Psoas muscle (tissue), 8 donors: ENCODE data around the gene L3MBTL1. TPM values are rescaled to one million over a fixed set of nuclear protein-coding genes. Genes with fewer than 3 reads are reported as not detected.
A peak's percentile ranks its signal among the peaks of the same experiment; 100 is the strongest.

Source experiments
- ATAC-seq, 4 donors: fragments of 200-7000 bp; cut with Tn5 transposase; one replicate each; pipeline ENCODE4 v1.9.1; 2020; ENCODE audit warnings: moderate library complexity in 3 of 4, mild to moderate bottlenecking in 2 of 4
- DNase-seq, 2 donors: peaks; one replicate each; pipeline ENCODE4 v3.0.0-alpha.2; 2020
- H3K27ac ChIP-seq: fragments of 200-600 bp; one replicate; pipeline ENCODE4 v1.8.0; 2022
- H3K27me3 ChIP-seq, 3 donors: fragments of 200-600 bp in 1 of 3; one replicate each; pipeline versions ENCODE4 v1.6.1 to v1.8.0; 2013 to 2022; ENCODE audit warnings: low read length in 2 of 3, mild to moderate bottlenecking in 2 of 3, moderate library complexity in 1 of 3; ENCODE audit not compliant: insufficient read depth in 3 of 3
- H3K36me3 ChIP-seq, 2 donors: fragments of 200-600 bp in 1 of 2; one replicate each; pipeline versions ENCODE4 v1.6.1 to v1.8.0; 2013 to 2022; ENCODE audit warnings: low read depth in 1 of 2, mild to moderate bottlenecking in 1 of 2, moderate library complexity in 1 of 2; ENCODE audit not compliant: insufficient read depth in 1 of 2
- H3K4me1 ChIP-seq: fragments of 200-600 bp; one replicate; pipeline ENCODE4 v1.8.0; 2022
- H3K4me3 ChIP-seq: fragments of 200-600 bp; one replicate; pipeline ENCODE4 v1.8.0; 2022; ENCODE audit warnings: mild to moderate bottlenecking
- H3K9me3 ChIP-seq: fragments of 200-600 bp; one replicate; pipeline ENCODE4 v1.8.0; 2022
- WGBS, 3 donors: extraction: QIAGEN DNeasy Blood & Tissue Kit; methylation state at CpG; one replicate each; pipeline versions ENCODE4 v1.1.6 to v1.1.7; 2013; 5-methylcytosine and 5-hydroxymethylcytosine counted together
- intact Hi-C, 2 donors: fragments of 100-400 bp; cut with DNase I; formaldehyde crosslinking; loops; one replicate each; pipeline versions ENCODE4 v1.11.0 to v1.14.2; 2022
- polyA plus RNA-seq, 3 donors: library from polyadenylated mRNA; stranded (reverse); fragments of 200-250 nt; gene quantifications; one replicate each; pipeline ENCODE4 v1.2.3, GENCODE V29; 2013
- total RNA-seq, 4 donors: library from RNA; stranded (reverse); fragmentation: NEBNext Ultra II Directional in 2 of 4; extraction: Animal tissue kit (Norgen Biotek cat#: 25700) in 2 of 4; gene quantifications; one replicate each; pipeline versions ENCODE4 v1.2.1 to v1.2.4, GENCODE V29; 2021 to 2023
- TF ChIP-seq, protein P1 (sequence below): fragments of 200-600 bp; IDR thresholded peaks from one replicate; pipeline ENCODE4 v1.8.0; 2022; ENCODE audit warnings: antibody characterized with exemption
- donor health status: healthy with polysubstance abuse.
- donor health status: DM: no; HTN: no; CAD: no; lungs with moderate emphysema.
- donor health status: Bipolar disorder and iron deficiency.
- donor health status: healthy.
- donor health status: DM: yes; HTN: yes; CAD: no.
- donor health status: DM: no; HTN: no; CAD: no.
- donor health status: DM: no; HTN: no; CAD: no.
- donor health status: DM: yes; HTN: yes; CAD: no.

The L3MBTL1 gene
- total and polyA plus RNA-seq, 7 donors, result 0.82 to 4.3 (median 3.2) TPM

DNA sequence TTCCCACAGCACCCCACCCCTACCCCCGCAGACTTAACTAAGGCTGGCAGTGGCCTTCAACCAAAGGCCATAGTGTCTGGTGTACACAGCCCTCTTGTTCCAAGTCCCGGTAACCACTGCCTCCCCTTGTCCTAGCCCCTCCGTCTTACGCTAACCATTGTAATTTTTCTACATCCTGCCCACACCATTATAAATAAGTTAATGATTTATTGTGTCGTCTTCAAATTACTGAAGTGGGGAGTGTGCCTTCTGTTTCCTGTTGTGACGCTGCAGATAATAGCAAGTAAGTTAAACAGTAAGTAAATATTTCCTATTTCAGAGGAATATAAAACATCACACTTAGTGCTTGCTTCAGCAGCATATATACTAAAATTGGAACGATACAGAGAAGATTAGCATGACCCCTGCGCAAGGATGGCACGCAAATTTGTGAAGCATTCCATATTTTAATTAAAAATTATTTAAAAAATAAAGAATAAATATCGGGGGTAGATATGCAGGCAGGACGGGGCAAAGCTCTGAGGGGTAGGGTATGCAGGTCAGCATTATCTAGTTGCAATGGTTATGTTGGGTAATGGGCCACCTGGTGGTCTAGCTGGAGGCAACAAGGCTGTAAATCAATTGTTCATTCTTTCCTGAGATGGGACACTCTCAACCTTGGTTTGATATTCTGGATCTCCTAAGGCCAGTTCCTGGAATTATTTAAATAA, 34.7 kb upstream of the L3MBTL1 start:
- no peaks in the 10 kb centered on the region for H3K9me3 ChIP-seq
- H3K27me3 ChIP-seq, result no peaks in the 10 kb centered on the region
- no peak overlapping the region for H3K27ac ChIP-seq
- DNase-seq (no peak), ATAC-seq (no peak)
- TF ChIP-seq, protein P1, sequence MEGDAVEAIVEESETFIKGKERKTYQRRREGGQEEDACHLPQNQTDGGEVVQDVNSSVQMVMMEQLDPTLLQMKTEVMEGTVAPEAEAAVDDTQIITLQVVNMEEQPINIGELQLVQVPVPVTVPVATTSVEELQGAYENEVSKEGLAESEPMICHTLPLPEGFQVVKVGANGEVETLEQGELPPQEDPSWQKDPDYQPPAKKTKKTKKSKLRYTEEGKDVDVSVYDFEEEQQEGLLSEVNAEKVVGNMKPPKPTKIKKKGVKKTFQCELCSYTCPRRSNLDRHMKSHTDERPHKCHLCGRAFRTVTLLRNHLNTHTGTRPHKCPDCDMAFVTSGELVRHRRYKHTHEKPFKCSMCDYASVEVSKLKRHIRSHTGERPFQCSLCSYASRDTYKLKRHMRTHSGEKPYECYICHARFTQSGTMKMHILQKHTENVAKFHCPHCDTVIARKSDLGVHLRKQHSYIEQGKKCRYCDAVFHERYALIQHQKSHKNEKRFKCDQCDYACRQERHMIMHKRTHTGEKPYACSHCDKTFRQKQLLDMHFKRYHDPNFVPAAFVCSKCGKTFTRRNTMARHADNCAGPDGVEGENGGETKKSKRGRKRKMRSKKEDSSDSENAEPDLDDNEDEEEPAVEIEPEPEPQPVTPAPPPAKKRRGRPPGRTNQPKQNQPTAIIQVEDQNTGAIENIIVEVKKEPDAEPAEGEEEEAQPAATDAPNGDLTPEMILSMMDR, result no peak
- WGBS, 3 donors, result 81 to 82% (median 81%) methylated on average over 11 of the region's 11 CpGs
- intact Hi-C loops, result no loop called here
- peaks cover 0 to 50% of the 10 kb centered on the region in 2 donors for H3K36me3 ChIP-seq
- no peaks in the 10 kb centered on the region for H3K4me1 ChIP-seq
- no peak overlapping the region for H3K4me3 ChIP-seq

DNA sequence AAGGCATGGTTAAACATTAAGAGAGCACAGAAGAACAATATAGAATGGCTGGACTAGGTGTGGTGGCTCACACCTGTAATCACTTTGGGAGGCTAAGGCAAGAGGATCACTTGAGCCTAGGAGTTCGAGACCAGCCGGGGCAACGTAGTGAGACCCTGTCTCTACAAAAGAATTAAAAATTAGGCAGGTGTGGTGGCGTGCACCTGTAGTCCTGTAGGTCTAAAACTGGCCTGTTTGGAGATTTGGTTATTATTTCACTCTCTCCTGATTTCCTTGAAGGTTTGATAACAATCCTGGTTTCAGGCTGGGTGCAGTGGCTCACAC, 34.2 kb upstream of the L3MBTL1 start:
- intact Hi-C loops, result no loop called here
- 95 to 99% (median 95%) methylated on average over 4 of the region's 4 CpGs for WGBS, 3 donors
- TF ChIP-seq, protein P1, result no peak
- Histone ChIP-seq H3K36me3 (peaks cover 0 to 45% of the 10 kb centered on the region in 2 donors), H3K4me3 (no peak overlapping the region), H3K9me3 (no peaks in the 10 kb centered on the region), H3K27ac (no peak overlapping the region), H3K27me3 (no peaks in the 10 kb centered on the region), H3K4me1 (no peaks in the 10 kb centered on the region)
- ATAC-seq (no peak), DNase-seq (no peak)

DNA sequence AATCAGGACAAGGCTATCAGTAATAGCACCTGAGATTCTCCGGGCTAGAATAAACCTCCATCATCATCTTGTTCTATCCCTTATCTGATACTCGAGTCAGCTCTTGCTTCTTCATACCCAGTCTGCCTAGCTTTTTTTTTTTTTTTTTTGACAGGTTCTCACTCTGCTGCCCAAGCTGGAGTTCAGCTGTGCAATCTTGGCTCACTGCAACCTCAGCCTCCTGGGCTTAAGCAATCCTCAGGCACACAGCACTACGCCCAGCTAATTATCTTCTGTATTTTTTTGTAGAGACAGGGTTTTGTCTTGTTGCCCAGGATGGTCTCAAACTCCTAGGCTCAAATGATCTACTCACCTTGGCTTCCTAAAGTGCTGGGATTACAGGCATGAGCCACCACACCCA, 30.3 kb upstream of the L3MBTL1 start:
- intact Hi-C loops, result no loop called here
- peaks cover 0 to 12% of the 10 kb centered on the region in 2 donors for H3K36me3 ChIP-seq
- no peak overlapping the region for H3K4me3 ChIP-seq
- H3K4me1 ChIP-seq, result no peaks in the 10 kb centered on the region
- no peak overlapping the region for H3K27ac ChIP-seq
- TF ChIP-seq, protein P1, result no peak
- no peaks in the 10 kb centered on the region for H3K27me3 ChIP-seq
- no peaks in the 10 kb centered on the region for H3K9me3 ChIP-seq
- ATAC-seq (peak in 1 of 4 donors; percentile 18), DNase-seq (no peak)
- WGBS, 3 donors, result 27 to 44% (median 37%) methylated on average over 3 of the region's 3 CpGs

DNA sequence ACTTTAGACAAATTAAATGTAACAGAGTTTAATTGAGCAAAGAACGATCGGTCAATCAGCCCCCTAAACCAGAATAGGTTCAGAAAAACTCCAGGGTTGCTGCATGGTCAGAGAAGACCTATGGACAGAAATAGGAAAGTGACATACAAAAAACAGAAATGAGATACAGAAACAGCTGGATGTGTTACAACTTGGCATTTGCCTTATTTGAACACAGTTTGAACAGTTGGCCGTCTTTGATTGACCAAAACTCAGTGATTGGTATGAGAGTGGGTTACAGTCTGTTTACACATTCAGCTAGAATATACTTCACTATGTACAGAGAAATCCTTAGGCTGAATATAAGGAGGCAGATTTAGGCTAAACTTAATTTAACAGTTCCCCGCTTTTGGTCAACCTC, 29.9 kb upstream of the L3MBTL1 start:
- ATAC-seq (no peak), DNase-seq (no peak)
- intact Hi-C loops, result no loop called here
- whole genome bisulfite sequencing, 3 donors, result 43 to 50% (median 44%) methylated on average over 4 of the region's 4 CpGs
- Histone ChIP-seq H3K27ac (no peak overlapping the region), H3K36me3 (peaks cover 0 to 8% of the 10 kb centered on the region in 2 donors), H3K4me1 (no peaks in the 10 kb centered on the region), H3K4me3 (no peak overlapping the region), H3K27me3 (no peaks in the 10 kb centered on the region), H3K9me3 (no peaks in the 10 kb centered on the region)
- TF ChIP-seq, protein P1, result no peak

DNA sequence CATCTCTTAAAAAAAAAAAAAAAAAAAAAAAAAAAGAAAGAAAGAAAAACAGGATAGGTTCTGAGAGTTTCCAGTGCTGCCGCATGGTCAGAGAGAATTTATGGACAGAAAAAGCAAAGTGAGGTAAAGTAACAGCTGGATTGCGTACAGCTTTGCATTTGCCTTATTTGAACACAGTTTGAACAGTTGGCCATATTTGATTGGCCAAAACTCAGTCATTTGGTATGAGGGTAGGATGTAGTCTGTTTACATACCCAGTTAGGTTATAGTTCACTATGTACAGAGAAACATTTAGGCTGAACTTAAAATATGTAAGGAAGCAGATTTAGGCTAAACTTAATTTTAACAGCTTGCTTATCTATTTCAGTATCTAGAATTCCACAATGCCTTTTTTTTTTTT, 17.5 kb upstream of the L3MBTL1 start:
- Histone ChIP-seq H3K9me3 (no peaks in the 10 kb centered on the region), H3K4me1 (no peaks in the 10 kb centered on the region), H3K27me3 (no peaks in the 10 kb centered on the region), H3K4me3 (no peak overlapping the region), H3K27ac (no peak overlapping the region), H3K36me3 (no peaks in the 10 kb centered on the region)
- DNase-seq, result no peak
- TF ChIP-seq, protein P1, result no peak
- WGBS, 3 donors, result 88 to 93% (median 90%) methylated on average over 2 of the region's 2 CpGs
- no peak for ATAC-seq
- intact Hi-C loops, result no loop called here
